GM21737 (cell line): ENCODE measurements around the gene ATP11A.

ENCODE experiments used
- ATAC-seq: cut with Tn5 transposase; IDR thresholded peaks from one replicate; pipeline ENCODE4 v1.9.1; 2021; ENCODE audit warnings: mild to moderate bottlenecking, moderate library complexity; ENCODE audit not compliant: unreplicated experiment

The ATP11A gene

DNA sequence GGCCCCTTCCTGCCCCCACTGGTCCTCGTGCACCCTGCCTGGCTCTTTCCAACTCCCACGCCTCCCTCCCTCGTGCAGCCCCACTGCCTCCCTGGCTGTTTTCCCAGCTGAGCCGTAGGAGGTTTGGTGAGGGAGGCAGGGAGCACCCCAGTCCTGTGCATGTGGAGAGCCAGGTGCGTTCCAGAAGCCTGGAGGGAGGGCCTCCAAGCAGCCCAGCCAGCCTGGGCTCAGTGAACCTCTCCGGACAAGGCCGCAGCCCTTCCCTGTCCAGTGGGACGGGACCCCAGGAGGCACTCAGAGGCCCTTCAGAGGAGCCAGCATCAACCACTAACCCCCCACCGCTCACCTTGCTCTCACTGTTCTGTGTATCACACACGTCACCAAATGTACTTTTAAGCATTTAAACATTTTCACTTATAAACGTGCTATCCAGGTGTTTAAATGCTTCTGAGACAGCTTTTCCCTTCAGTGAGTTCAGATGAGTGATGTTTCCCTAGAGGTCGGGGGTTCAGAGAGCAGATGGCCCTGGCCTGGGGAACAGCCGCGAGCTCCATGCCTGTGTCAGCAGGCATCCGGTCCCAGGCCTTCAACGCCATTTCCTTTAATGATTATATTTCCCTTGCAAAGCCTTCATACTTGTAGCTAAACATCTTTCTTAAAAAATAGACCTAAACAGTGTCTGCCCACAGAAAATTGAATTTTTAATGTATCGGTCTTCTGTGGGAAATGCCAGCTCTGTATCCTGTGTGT is 122.6 kb downstream of the ATP11A start:
- no peak for ATAC-seq

- ATAC-seq = no peak
Observed at GRCh38 chr13:112813552-112813951, 123.7 kb downstream of the ATP11A start.

DNA sequence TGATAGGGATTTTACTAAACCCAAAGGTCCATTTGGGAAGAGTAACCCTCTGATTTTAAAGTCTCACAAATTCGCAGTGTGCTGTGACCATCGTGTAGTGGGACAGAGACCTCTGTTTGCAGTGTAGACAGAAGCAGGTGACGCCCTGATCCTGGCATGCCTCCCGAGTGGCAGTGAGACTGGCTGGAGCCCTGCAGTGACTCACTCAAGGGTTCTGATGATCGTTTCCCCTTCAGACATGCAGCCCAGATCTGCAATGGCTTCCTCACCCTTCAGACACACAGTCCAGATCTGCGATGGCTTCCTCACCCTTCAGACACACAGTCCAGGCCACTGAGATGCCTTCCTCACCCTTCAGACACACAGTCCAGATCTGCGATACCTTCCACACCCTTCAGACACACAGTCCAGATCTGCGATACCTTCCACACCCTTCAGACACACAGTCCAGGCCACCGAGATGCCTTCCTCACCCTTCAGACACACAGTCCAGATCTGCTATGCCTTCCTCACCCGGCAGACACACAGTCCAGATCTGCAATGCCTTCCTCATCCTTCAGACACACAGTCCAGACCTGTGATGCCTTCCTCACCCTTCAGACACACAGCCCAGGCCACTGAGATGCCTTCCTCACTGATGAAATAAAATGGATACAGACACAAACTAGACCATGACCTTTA is 125.2 kb downstream of the ATP11A start:
- no peak for ATAC-seq

GRCh38 chr13:112815871-112816270 is 126.0 kb downstream of the ATP11A start:
- no peak for ATAC-seq

DNA sequence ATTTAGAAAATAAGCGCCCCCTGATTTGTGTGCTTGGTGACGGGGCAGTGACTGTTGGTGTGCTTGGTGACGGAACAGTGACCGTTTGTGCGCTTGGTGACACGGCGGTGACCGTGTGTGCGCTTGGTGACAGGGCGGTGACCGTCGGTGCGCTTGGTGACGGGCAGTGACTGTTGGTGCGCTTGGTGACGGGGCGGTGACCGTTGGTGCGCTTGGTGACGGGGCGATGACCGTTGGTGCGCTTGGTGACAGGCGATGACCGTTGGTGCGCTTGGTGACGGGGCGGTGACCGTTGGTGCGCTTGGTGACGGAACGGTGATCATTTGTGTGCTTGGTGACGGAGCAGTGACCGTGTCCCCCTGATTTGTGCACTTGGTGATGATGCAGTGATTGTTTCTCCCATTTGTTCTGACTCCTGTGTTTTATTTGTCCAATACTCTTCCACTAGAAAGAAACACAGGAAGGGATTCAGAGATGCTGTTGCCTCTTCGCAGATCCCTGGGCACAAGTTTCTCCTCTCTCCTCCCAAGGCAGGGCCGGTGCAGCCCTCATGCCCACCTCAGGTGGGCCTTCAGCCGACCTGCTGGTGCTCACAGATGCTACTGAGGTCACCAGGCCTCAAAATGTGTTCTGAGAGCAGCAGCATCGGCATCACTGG is 128.3 kb downstream of the ATP11A start:
- ATAC-seq = no peak

DNA sequence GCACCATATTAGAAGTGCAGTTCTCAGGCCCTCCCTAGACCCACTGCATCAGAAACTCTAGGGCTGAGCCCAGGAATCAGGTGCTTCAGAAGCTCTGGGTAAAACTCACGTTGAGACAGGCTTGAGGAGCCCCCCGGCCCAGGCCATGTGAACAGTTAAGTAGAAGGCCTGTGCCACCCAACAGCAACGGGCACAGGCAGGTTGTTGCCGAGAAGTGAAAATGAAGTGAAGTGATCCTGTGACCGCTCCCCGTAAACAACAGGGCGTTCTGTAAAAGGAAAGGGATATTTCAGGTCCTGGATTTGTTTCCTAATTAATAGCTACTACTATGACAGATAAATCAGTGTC is 128.8 kb downstream of the ATP11A start:
- ATAC-seq = no peak

GRCh38 chr13:112819111-112819510 is 129.3 kb downstream of the ATP11A start:
- ATAC-seq = no peak

DNA sequence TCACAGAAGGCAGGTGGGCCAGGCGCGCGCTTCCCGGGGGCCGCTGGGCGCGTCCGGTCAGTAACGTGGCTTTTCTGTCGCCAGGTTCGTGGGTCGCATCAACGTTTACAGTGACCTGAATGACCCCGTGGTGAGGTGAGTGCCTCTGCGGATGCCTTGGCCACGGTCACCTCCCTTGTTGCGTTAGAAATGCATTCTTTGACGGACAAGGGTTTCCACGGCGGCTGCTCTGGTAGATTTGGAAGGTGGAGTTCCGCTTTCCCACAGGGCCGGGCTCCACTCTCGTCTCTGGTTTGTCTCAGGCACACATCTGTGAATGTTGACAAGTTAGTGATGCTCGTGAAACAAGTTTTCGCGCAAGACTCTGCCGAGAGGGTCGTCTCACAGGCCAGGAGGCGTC is 130.0 kb downstream of the ATP11A start:
- ATAC-seq = no peak

DNA sequence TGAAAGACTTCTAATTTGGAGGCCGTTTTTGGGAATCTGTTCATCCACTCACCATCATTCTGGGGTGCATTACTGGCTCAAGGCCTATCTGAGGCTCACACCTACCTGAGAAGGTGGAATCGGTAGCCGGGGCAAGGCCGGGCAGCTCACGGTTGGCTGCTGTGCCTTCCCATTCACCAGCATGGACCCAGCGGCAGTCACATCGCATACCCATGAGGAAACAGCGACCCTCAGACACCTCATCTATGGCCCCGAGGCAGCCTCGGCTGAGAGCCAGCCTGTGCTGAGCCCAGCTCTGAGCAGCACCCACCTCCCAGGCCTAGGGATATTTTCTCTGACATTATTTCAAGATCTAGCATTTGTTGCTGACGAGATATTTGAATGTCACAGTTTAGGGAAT is 130.5 kb downstream of the ATP11A start:
- ATAC-seq = no peak

GRCh38 chr13:112821340-112822055 is 131.7 kb downstream of the ATP11A start:
- no peak for ATAC-seq

- no peak for ATAC-seq
Observed at GRCh38 chr13:112822851-112823250, 133.0 kb downstream of the ATP11A start.

- no peak for ATAC-seq
Observed at GRCh38 chr13:112824429-112824828, 134.6 kb downstream of the ATP11A start.

DNA sequence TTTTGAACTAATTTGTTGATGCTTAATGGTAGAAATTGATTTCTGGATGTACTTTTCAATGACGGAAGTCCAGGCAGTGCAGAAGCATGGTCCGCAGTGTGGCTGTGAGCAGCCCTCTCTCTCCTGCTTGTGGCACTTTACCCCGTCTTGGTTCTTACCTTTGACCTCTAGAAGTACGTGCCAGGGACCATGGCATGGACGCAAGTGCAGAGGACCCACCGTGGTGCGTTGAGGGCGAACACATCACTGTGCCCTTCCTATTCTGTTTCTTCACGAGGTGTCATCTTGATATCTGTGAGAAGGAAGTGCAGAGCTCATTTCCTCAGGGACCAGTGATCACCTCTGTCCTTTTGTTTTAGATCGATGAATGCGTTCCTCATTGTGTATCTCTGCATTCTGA is 135.2 kb downstream of the ATP11A start:
- ATAC-seq = no peak

GRCh38 chr13:112825875-112826274 is 136.0 kb downstream of the ATP11A start:
- no peak for ATAC-seq

DNA sequence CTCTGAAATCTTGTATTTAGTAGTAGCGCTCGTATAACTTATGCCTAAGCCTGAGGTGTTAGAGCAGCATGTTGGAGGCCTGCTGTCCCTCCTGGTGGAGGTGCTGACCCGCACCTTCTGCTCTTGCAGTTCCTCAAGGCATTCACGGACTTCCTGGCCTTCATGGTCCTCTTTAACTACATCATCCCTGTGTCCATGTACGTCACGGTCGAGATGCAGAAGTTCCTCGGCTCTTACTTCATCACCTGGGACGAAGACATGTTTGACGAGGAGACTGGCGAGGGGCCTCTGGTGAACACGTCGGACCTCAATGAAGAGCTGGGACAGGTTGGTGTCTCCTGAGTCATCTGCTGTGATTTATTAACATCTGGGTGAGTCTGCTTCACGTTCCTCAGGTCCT is 136.7 kb downstream of the ATP11A start:
- ATAC-seq = no peak

DNA sequence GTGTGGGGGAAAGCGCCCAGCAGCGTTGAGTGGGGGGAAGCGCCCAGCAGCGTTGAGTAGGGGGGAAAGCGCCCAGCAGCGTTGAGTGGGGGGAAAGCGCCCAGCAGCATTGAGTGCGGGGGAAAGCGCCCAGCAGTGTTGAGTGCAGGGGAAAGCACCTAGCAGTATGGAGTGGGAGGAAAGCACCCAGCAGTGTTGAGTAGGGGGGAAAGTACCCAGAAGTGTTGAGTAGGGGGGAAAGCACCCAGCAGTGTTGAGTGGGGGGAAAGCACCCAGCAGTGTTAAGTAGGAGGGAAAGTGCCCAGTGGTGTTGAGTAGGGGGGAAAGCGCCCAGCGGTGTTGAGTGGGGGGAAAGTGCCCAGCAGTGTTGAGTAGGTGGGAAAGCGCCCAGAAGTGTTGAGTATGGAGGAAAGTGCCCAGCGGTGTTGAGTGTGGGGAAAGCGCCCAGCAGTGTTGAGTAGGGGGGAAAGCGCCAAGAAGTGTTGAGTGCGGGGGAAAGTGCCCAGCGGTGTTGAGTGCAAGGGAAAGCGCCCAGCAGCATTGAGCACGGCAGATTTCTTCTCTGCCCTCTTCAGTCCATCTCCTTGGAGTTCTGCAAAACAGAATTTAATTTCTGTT is 138.4 kb downstream of the ATP11A start:
- no peak for ATAC-seq

DNA sequence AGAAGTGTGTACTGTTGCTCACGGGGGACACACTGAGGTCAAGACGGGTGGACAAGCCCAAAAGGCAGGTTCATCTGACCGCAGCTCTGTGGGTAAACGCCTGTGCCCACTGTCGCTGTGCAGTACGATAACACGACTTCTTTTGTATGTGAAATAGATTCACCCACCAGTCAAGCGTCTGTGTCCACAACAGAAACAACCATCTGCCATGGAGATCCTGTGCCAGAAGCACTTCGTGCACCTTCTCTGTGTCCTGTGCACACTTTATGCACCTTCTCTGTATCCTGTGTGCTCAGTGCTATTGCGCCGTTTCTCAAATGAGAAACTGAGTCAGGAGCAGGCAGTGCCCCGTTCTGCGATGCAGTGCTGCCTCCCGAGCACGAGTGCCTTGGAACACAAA is 138.9 kb downstream of the ATP11A start:
- no peak for ATAC-seq

DNA sequence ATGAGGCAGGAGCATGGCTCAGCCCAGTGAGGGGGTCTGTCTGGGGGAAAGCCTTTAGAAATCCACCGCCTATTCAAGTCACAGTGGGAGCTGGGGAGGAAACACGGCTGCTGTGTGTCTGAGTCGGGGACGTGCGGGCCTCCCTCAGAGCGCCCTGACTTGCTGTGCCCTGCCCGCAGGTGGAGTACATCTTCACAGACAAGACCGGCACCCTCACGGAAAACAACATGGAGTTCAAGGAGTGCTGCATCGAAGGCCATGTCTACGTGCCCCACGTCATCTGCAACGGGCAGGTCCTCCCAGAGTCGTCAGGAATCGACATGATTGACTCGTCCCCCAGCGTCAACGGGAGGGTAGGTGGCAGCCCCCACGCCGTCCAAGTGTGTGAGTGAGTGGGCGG is 141.4 kb downstream of the ATP11A start:
- ATAC-seq = no peak

- ATAC-seq = no peak
Observed at GRCh38 chr13:112831801-112832200, 142.0 kb downstream of the ATP11A start.

DNA sequence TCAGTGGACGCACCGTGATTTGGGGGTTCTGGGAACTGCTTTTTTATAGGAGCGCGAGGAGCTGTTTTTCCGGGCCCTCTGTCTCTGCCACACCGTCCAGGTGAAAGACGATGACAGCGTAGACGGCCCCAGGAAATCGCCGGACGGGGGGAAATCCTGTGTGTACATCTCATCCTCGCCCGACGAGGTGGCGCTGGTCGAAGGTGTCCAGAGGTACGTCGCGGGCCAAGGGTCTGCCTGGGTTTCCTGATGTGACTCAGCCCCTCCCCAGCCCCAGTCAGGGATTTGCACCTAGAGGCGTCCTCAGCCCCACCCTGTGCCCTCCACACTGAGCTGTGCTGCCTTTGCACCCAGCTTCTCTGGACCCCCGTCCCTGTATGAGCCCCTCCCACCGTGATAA is 143.0 kb downstream of the ATP11A start:
- no peak for ATAC-seq
